HepG2 (cell line): ENCODE results near the gene TTYH1. TPM values are rescaled to one million over a fixed set of nuclear protein-coding genes. Genes with fewer than 3 reads are reported as not detected.

Source experiments
- GABPB1 ChIP-seq: IDR thresholded peaks from 2 replicates; pipeline ENCODE4 v1.6.1; 2016; ENCODE audit warnings: mild to moderate bottlenecking, missing genetic modification reagents, moderate library complexity, missing compliant biosample characterization
- HDAC1 ChIP-seq: sonication (generic); formaldehyde crosslinking; IDR thresholded peaks from 2 replicates; pipeline ENCODE4 v1.5.1; 2020; ENCODE audit warnings: mild to moderate bottlenecking, missing genetic modification reagents
- KDM3A ChIP-seq: IDR thresholded peaks from 2 replicates; pipeline ENCODE4 v1.6.1; 2018; ENCODE audit warnings: low read depth, missing compliant biosample characterization
- NFE2L1 ChIP-seq: sonication (generic); formaldehyde crosslinking; IDR thresholded peaks from 2 replicates; pipeline ENCODE4 v1.4.0; 2020; ENCODE audit warnings: missing genetic modification reagents, mild to moderate bottlenecking, borderline replicate concordance
- NONO ChIP-seq, 2 experiments: fragments of 450-650 bp in 1 of 2; sonication (generic) in 1 of 2; formaldehyde crosslinking in 1 of 2; IDR thresholded peaks in 1 of 2; conservative IDR thresholded peaks in 1 of 2; 2 replicates each; pipeline versions ENCODE4 v1.6.1 to v1.8.0; 2017 to 2022; ENCODE audit warnings: mild to moderate bottlenecking in 1 of 2, missing genetic modification reagents in 1 of 2, moderate library complexity in 1 of 2
- PAX8 ChIP-seq: sonication (generic); formaldehyde crosslinking; IDR thresholded peaks from 2 replicates; pipeline ENCODE4 v1.8.0; 2022; ENCODE audit warnings: mild to moderate bottlenecking, missing genetic modification reagents, borderline replicate concordance
- TEAD2 ChIP-seq: sonication (generic); formaldehyde crosslinking; IDR thresholded peaks from 2 replicates; pipeline ENCODE4 v1.9.0; 2021; ENCODE audit warnings: missing genetic modification reagents
- ZMYM3 ChIP-seq: sonication (generic); formaldehyde crosslinking; IDR thresholded peaks from 2 replicates; pipeline ENCODE4 v1.5.1; 2020; ENCODE audit warnings: mild to moderate bottlenecking, missing genetic modification reagents
- ZNF333 ChIP-seq: sonication (generic); formaldehyde crosslinking; IDR thresholded peaks from 2 replicates; pipeline ENCODE4 v1.4.0; 2020; ENCODE audit warnings: mild to moderate bottlenecking, missing genetic modification reagents, borderline replicate concordance
- ZNF564 ChIP-seq: sonication (generic); formaldehyde crosslinking; IDR thresholded peaks from 2 replicates; pipeline ENCODE4 v1.8.1; 2023; ENCODE audit warnings: mild to moderate bottlenecking, missing genetic modification reagents
- ZNF572 ChIP-seq: sonication (generic); formaldehyde crosslinking; IDR thresholded peaks from 2 replicates; pipeline ENCODE4 v1.5.1; 2020; ENCODE audit warnings: mild to moderate bottlenecking, missing genetic modification reagents
- ZNF724P ChIP-seq: sonication (generic); formaldehyde crosslinking; IDR thresholded peaks from 2 replicates; pipeline ENCODE4 v1.8.0; 2022; ENCODE audit warnings: missing genetic modification reagents, borderline replicate concordance
- ZNF746 ChIP-seq: sonication (generic); formaldehyde crosslinking; IDR thresholded peaks from 2 replicates; pipeline ENCODE4 v1.8.0; 2022; ENCODE audit warnings: mild to moderate bottlenecking, missing genetic modification reagents
- polyA plus RNA-seq, 8 experiments: library from polyadenylated mRNA; depleted of rRNA in 3 of 8; stranded (reverse) in 7 of 8; unstranded in 1 of 8; fragments of >200 nt; fragmentation: Illumina TruSeq in 4 of 8; extraction: Trizol in 4 of 8; gene quantifications; 2 replicates each; pipeline versions ENCODE4 v1.2.1 to v1.2.3, GENCODE V29; 2011 to 2016; ENCODE audit warnings: low read depth in 4 of 8, missing spikeins in 1 of 8, mixed read lengths in 1 of 8; ENCODE audit not compliant: insufficient read depth in 1 of 8
- total RNA-seq, 5 experiments: library from RNA; depleted of rRNA; stranded (reverse); fragments of >200 nt; fragmentation: Illumina TruSeq; extraction: Trizol; gene quantifications; 2 replicates each; pipeline ENCODE4 v1.2.3, GENCODE V29; 2016; ENCODE audit warnings: low read depth in 1 of 5
- TF ChIP-seq, protein P1 (sequence below): fragments of 450-650 bp; IDR thresholded peaks from 2 replicates; pipeline ENCODE4 v1.6.1; 2016
- TF ChIP-seq, protein P2 (sequence below): sonication (generic); formaldehyde crosslinking; IDR thresholded peaks from 2 replicates; pipeline ENCODE4 v1.5.0; 2020; ENCODE audit warnings: mild to moderate bottlenecking, missing genetic modification reagents, borderline replicate concordance
- TF ChIP-seq, protein P3 (sequence below): sonication (generic); formaldehyde crosslinking; conservative IDR thresholded peaks from 2 replicates; pipeline ENCODE4 v1.4.0; 2020; ENCODE audit warnings: missing genetic modification reagents
- TF ChIP-seq, protein P4 (sequence below): sonication (generic); formaldehyde crosslinking; IDR thresholded peaks from 2 replicates; pipeline ENCODE4 v1.4.0; 2020; ENCODE audit warnings: missing genetic modification reagents
- TF ChIP-seq, protein P5 (sequence below): sonication (generic); formaldehyde crosslinking; IDR thresholded peaks from 2 replicates; pipeline ENCODE4 v1.4.0; 2020; ENCODE audit warnings: missing genetic modification reagents

The TTYH1 gene
- total and polyA plus RNA-seq, 2 of the 13 experiments (the other 11 are each of a cell fraction or from before 2014, with no cell fraction given): 6.9 to 19.9 TPM

DNA sequence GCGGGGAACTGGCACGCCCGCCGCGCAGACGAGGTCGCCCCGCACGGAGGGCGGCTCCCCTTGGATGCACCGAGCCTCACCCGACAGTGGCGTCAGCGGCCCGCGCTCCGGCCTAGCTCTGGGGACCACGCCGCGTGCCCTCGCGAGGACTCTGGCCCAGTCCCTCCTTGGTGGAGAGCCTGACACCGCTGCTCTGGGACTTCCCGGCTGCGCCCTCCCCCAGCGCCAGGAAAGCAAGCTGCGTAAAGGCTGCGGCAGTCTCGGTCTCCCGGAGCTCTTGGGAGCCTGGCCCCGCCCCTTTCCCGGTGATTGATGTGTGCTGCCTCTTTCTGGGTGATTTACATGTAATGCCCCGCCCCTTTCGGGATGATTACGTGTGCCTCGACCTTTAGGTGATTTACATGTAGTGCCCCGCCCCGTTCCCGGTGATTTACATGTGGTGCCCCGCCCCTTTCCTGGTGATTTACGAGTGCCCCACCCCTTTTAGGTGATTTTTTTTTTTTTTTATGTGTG, 48.3 kb downstream of the TTYH1 start, which contains the start of gene LENG9 (continued):
- TF ChIP-seq KDM3A (CRISPR knock-in tag) (no peak), ZNF564 (CRISPR knock-in tag) (no peak), ZNF572 (CRISPR knock-in tag) (no peak), ZNF746 (CRISPR knock-in tag) (0 out of 2 replicates have a peak, but pooled peaks have one; percentile 61), ZNF724P (no peak), NONO (IDR thresholded peaks at IDR 0.05) (no peak), NONO (CRISPR knock-in tag; conservative IDR thresholded peaks at IDR 0.05) (peak; percentile 58; the same call in 1 of the 2 replicates), ZNF333 (CRISPR knock-in tag) (no peak), NFE2L1 (CRISPR knock-in tag) (no peak), HDAC1 (CRISPR knock-in tag) (peak; percentile 55; the same call in 1 of the 2 replicates), PAX8 (CRISPR knock-in tag) (no peak), GABPB1 (CRISPR knock-in tag) (no peak; the same call in 1 of the 2 replicates), ZMYM3 (CRISPR knock-in tag) (no peak), TEAD2 (CRISPR knock-in tag) (0 out of 2 replicates have a peak, but pooled peaks have one; percentile 54)
- TF ChIP-seq, protein P1, sequence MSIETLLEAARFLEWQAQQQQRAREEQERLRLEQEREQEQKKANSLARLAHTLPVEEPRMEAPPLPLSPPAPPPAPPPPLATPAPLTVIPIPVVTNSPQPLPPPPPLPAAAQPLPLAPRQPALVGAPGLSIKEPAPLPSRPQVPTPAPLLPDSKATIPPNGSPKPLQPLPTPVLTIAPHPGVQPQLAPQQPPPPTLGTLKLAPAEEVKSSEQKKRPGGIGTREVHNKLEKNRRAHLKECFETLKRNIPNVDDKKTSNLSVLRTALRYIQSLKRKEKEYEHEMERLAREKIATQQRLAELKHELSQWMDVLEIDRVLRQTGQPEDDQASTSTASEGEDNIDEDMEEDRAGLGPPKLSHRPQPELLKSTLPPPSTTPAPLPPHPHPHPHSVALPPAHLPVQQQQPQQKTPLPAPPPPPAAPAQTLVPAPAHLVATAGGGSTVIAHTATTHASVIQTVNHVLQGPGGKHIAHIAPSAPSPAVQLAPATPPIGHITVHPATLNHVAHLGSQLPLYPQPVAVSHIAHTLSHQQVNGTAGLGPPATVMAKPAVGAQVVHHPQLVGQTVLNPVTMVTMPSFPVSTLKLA: no peak
- TF ChIP-seq, protein P2, sequence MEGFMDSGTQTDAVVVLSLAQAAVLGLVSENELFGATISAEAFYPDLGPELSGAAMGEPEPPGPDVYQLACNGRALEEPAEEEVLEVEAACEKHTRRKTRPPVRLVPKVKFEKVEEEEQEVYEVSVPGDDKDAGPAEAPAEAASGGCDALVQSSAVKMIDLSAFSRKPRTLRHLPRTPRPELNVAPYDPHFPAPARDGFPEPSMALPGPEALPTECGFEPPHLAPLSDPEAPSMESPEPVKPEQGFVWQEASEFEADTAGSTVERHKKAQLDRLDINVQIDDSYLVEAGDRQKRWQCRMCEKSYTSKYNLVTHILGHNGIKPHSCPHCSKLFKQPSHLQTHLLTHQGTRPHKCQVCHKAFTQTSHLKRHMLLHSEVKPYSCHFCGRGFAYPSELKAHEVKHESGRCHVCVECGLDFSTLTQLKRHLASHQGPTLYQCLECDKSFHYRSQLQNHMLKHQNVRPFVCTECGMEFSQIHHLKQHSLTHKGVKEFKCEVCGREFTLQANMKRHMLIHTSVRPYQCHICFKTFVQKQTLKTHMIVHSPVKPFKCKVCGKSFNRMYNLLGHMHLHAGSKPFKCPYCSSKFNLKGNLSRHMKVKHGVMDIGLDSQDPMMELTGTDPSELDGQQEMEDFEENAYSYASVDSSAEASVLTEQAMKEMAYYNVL: peak; percentile 24; the same call in 1 of the 2 replicates
- TF ChIP-seq, protein P3, sequence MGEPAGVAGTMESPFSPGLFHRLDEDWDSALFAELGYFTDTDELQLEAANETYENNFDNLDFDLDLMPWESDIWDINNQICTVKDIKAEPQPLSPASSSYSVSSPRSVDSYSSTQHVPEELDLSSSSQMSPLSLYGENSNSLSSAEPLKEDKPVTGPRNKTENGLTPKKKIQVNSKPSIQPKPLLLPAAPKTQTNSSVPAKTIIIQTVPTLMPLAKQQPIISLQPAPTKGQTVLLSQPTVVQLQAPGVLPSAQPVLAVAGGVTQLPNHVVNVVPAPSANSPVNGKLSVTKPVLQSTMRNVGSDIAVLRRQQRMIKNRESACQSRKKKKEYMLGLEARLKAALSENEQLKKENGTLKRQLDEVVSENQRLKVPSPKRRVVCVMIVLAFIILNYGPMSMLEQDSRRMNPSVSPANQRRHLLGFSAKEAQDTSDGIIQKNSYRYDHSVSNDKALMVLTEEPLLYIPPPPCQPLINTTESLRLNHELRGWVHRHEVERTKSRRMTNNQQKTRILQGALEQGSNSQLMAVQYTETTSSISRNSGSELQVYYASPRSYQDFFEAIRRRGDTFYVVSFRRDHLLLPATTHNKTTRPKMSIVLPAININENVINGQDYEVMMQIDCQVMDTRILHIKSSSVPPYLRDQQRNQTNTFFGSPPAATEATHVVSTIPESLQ (CRISPR knock-in tag): no peak
- TF ChIP-seq, protein P4, sequence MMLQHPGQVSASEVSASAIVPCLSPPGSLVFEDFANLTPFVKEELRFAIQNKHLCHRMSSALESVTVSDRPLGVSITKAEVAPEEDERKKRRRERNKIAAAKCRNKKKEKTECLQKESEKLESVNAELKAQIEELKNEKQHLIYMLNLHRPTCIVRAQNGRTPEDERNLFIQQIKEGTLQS (CRISPR knock-in tag): no peak
- TF ChIP-seq, protein P5, sequence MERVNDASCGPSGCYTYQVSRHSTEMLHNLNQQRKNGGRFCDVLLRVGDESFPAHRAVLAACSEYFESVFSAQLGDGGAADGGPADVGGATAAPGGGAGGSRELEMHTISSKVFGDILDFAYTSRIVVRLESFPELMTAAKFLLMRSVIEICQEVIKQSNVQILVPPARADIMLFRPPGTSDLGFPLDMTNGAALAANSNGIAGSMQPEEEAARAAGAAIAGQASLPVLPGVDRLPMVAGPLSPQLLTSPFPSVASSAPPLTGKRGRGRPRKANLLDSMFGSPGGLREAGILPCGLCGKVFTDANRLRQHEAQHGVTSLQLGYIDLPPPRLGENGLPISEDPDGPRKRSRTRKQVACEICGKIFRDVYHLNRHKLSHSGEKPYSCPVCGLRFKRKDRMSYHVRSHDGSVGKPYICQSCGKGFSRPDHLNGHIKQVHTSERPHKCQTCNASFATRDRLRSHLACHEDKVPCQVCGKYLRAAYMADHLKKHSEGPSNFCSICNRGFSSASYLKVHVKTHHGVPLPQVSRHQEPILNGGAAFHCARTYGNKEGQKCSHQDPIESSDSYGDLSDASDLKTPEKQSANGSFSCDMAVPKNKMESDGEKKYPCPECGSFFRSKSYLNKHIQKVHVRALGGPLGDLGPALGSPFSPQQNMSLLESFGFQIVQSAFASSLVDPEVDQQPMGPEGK (CRISPR knock-in tag): peak; percentile 45; the same call in 1 of the 2 replicates
